Mesenchymal stem cell (in vitro differentiated cells and primary cell): ENCODE results near the gene AR. TPM values are rescaled to one million over a fixed set of nuclear protein-coding genes. Genes with fewer than 3 reads are reported as not detected.

Experiments used
- DNase-seq: peaks from one replicate; pipeline ENCODE4 v3.0.0-alpha.2; 2013
- H2AFZ ChIP-seq: one replicate; pipeline ENCODE4 v1.6.1; 2013; ENCODE audit warnings: low read depth, mild to moderate bottlenecking, control low read depth, inconsistent platforms, low read length, moderate library complexity
- H2AK5ac ChIP-seq: 2 replicates; pipeline ENCODE4 v1.6.1; 2013; ENCODE audit warnings: low read length, moderate library complexity, mild to moderate bottlenecking, inconsistent platforms; ENCODE audit not compliant: severe bottlenecking
- H2BK120ac ChIP-seq: one replicate; pipeline ENCODE4 v1.6.1; 2013; ENCODE audit warnings: low read depth, mild to moderate bottlenecking, inconsistent platforms, low read length, moderate library complexity
- H2BK12ac ChIP-seq, 2 experiments: one replicate each; pipeline ENCODE4 v1.6.1; 2013; ENCODE audit warnings: inconsistent platforms in 2 of 2, low read length in 2 of 2, mild to moderate bottlenecking in 2 of 2, moderate library complexity in 2 of 2, control low read depth in 1 of 2
- H2BK15ac ChIP-seq: one replicate; pipeline ENCODE4 v1.6.1; 2013; ENCODE audit warnings: mild to moderate bottlenecking, low read depth, inconsistent platforms; ENCODE audit not compliant: poor library complexity, severe bottlenecking
- H2BK5ac ChIP-seq: 2 replicates; pipeline ENCODE4 v1.6.1; 2013; ENCODE audit warnings: low read depth, mild to moderate bottlenecking, low read length, control low read depth, inconsistent platforms; ENCODE audit not compliant: poor library complexity, severe bottlenecking
- H3K14ac ChIP-seq, 2 experiments: one replicate each; pipeline ENCODE4 v1.6.1; 2013; ENCODE audit warnings: inconsistent platforms in 2 of 2, low read length in 2 of 2, control low read depth in 1 of 2, mild to moderate bottlenecking in 1 of 2, moderate library complexity in 1 of 2
- H3K18ac ChIP-seq, 2 experiments: one replicate each; pipeline ENCODE4 v1.6.1; 2013; ENCODE audit warnings: inconsistent platforms in 2 of 2, low read length in 2 of 2, control low read depth in 1 of 2, low read depth in 1 of 2, mild to moderate bottlenecking in 1 of 2
- H3K23ac ChIP-seq, 2 experiments: one replicate each; pipeline ENCODE4 v1.6.1; 2013; ENCODE audit warnings: inconsistent platforms in 2 of 2, low read length in 2 of 2, mild to moderate bottlenecking in 2 of 2, moderate library complexity in 2 of 2, control low read depth in 1 of 2
- H3K27ac ChIP-seq: 2 replicates; pipeline ENCODE4 v1.5.1; 2013; ENCODE audit warnings: mild to moderate bottlenecking, moderate library complexity, low read length, control low read depth, inconsistent platforms; ENCODE audit not compliant: poor library complexity, severe bottlenecking
- H3K27me3 ChIP-seq, 2 experiments: 2 replicates each; pipeline versions ENCODE4 v1.6.1 to v1.7.0; 2013; ENCODE audit warnings: low read length in 2 of 2, mild to moderate bottlenecking in 2 of 2, moderate library complexity in 2 of 2, control low read depth in 1 of 2, inconsistent platforms in 1 of 2; ENCODE audit not compliant: control insufficient read depth in 1 of 2, insufficient read depth in 1 of 2
- H3K36me3 ChIP-seq, 2 experiments: 2 replicates each; pipeline versions ENCODE4 v1.6.1 to v1.7.0; 2013; ENCODE audit warnings: low read length in 2 of 2, control low read depth in 1 of 2, inconsistent platforms in 1 of 2, low read depth in 1 of 2, mild to moderate bottlenecking in 1 of 2; ENCODE audit not compliant: insufficient read depth in 2 of 2, control insufficient read depth in 1 of 2
- H3K4ac ChIP-seq, 2 experiments: one replicate each; pipeline ENCODE4 v1.6.1; 2013; ENCODE audit warnings: inconsistent platforms in 2 of 2, low read length in 2 of 2, mild to moderate bottlenecking in 2 of 2, moderate library complexity in 2 of 2, control low read depth in 1 of 2, low read depth in 1 of 2
- H3K4me1 ChIP-seq: 2 replicates; pipeline ENCODE4 v1.6.1; 2013; ENCODE audit warnings: low read depth, low read length, control low read depth; ENCODE audit not compliant: control insufficient read depth, insufficient read depth
- H3K4me2 ChIP-seq: 2 replicates; pipeline ENCODE4 v1.6.1; 2013; ENCODE audit warnings: low read length, mild to moderate bottlenecking, inconsistent platforms; ENCODE audit not compliant: poor library complexity, severe bottlenecking
- H3K4me3 ChIP-seq, 2 experiments: 2 replicates each; pipeline versions ENCODE4 v1.5.1 to v1.7.0; 2013; ENCODE audit warnings: low read length in 2 of 2, mild to moderate bottlenecking in 2 of 2, control low read depth in 1 of 2, low read depth in 1 of 2; ENCODE audit not compliant: insufficient read depth in 1 of 2
- H3K79me1 ChIP-seq: replicated peaks from 2 replicates; pipeline ENCODE4 v1.6.1; 2013; ENCODE audit warnings: mild to moderate bottlenecking, control low read depth, low read length, inconsistent platforms; ENCODE audit not compliant: poor library complexity, severe bottlenecking
- H3K9ac ChIP-seq: 2 replicates; pipeline ENCODE4 v1.7.0; 2013; ENCODE audit warnings: mild to moderate bottlenecking, low read length, moderate library complexity
- H3K9me3 ChIP-seq: 2 replicates; pipeline ENCODE4 v1.7.0; 2013; ENCODE audit warnings: mild to moderate bottlenecking, low read length; ENCODE audit not compliant: control insufficient read depth
- H4K8ac ChIP-seq: one replicate; pipeline ENCODE4 v1.6.1; 2013; ENCODE audit warnings: inconsistent platforms, mild to moderate bottlenecking, low read length, moderate library complexity
- H4K91ac ChIP-seq: one replicate; pipeline ENCODE4 v1.6.1; 2013; ENCODE audit warnings: mild to moderate bottlenecking, low read length, inconsistent platforms
- WGBS: methylation state at CpG from one replicate; pipeline ENCODE4 v1.1.7; 2013; ENCODE audit warnings: mixed read lengths; 5-methylcytosine and 5-hydroxymethylcytosine counted together
- polyA plus RNA-seq, 2 experiments: library from polyadenylated mRNA; stranded (reverse); fragments of 200-250 nt; gene quantifications; one replicate each; pipeline ENCODE4 v1.2.3, GENCODE V29; 2013

Gene AR, protein sequence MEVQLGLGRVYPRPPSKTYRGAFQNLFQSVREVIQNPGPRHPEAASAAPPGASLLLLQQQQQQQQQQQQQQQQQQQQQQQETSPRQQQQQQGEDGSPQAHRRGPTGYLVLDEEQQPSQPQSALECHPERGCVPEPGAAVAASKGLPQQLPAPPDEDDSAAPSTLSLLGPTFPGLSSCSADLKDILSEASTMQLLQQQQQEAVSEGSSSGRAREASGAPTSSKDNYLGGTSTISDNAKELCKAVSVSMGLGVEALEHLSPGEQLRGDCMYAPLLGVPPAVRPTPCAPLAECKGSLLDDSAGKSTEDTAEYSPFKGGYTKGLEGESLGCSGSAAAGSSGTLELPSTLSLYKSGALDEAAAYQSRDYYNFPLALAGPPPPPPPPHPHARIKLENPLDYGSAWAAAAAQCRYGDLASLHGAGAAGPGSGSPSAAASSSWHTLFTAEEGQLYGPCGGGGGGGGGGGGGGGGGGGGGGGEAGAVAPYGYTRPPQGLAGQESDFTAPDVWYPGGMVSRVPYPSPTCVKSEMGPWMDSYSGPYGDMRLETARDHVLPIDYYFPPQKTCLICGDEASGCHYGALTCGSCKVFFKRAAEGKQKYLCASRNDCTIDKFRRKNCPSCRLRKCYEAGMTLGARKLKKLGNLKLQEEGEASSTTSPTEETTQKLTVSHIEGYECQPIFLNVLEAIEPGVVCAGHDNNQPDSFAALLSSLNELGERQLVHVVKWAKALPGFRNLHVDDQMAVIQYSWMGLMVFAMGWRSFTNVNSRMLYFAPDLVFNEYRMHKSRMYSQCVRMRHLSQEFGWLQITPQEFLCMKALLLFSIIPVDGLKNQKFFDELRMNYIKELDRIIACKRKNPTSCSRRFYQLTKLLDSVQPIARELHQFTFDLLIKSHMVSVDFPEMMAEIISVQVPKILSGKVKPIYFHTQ
- polyA plus RNA-seq (2013, experiment 1 of 2) = 7.1 TPM
- polyA plus RNA-seq (2013, experiment 2 of 2) = 7.4 TPM

DNA sequence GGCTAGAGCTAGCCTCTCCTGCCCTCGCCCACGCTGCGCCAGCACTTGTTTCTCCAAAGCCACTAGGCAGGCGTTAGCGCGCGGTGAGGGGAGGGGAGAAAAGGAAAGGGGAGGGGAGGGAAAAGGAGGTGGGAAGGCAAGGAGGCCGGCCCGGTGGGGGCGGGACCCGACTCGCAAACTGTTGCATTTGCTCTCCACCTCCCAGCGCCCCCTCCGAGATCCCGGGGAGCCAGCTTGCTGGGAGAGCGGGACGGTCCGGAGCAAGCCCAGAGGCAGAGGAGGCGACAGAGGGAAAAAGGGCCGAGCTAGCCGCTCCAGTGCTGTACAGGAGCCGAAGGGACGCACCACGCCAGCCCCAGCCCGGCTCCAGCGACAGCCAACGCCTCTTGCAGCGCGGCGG, at the start of gene AR:
AR (plus strand) TSS at position 204 of the 400 bp plus-strand sequence. CDS start 1,126 bp downstream, outside the sequence.
- Histone ChIP-seq H3K4ac (no peak within 1 kb of the TSS), H3K9me3 (no peaks in the 10 kb centered on the region), H3K14ac (peak within 1 kb of the TSS in 1 of 2 experiments; percentile 20), H4K8ac (peak within 1 kb of the TSS; percentile 60), H3K23ac (no peak within 1 kb of the TSS), H3K18ac (peak within 1 kb of the TSS; percentile 33 to 48), H4K91ac (no peak within 1 kb of the TSS), H3K4me2 (peak within 1 kb of the TSS; percentile 74), H3K79me1 (peaks cover 1% of the 10 kb centered on the region), H3K9ac (peak within 1 kb of the TSS; percentile 70), H3K4me1 (peaks cover 3% of the 10 kb centered on the region), H2AFZ (peak within 1 kb of the TSS; percentile 63), H2AK5ac (no peak within 1 kb of the TSS), H3K27ac (peak within 1 kb of the TSS; percentile 64), H2BK120ac (no peak within 1 kb of the TSS), H2BK5ac (no peak within 1 kb of the TSS), H2BK12ac (no peak within 1 kb of the TSS), H2BK15ac (no peak within 1 kb of the TSS), H3K4me3 (peak within 1 kb of the TSS; percentile 58 to 79), H3K36me3 (no peaks in the 10 kb centered on the region), H3K27me3 (peaks cover 0 to 30% of the 10 kb centered on the region in 2 experiments)
- WGBS = 0% methylated on average over 5 of the region's 30 CpGs
- DNase-seq = peak; percentile 79

DNA sequence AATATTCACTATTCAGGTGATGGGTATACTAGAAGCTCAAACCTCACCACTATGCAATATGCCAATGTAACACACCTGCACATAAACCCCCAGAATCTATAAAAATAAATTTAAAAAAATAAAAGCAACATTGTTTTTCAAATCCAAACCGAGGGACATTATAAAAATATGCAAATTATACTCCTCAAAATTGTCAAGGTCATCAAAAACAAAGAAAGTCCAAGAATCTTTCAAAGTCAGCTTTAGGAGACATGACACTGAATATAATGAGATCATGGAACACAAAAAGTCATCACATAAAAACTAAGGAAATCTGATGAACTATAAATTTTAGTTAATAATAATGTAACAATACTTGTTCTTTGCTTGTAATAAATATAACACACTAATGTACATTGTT, 43.2 kb upstream of the AR start:
- Histone ChIP-seq H4K8ac (no peak overlapping the region), H3K27me3 (no peaks in the 10 kb centered on the region), H3K4me3 (no peak overlapping the region), H2BK12ac (no peak overlapping the region), H3K4ac (no peak overlapping the region), H2BK15ac (no peak overlapping the region), H2AFZ (no peak overlapping the region), H3K23ac (no peak overlapping the region), H3K14ac (no peak overlapping the region), H2AK5ac (no peak overlapping the region), H3K9ac (no peak overlapping the region), H3K36me3 (no peaks in the 10 kb centered on the region), H2BK5ac (no peak overlapping the region), H3K9me3 (no peaks in the 10 kb centered on the region), H3K18ac (no peak overlapping the region), H3K4me1 (no peaks in the 10 kb centered on the region), H4K91ac (no peak overlapping the region), H3K79me1 (no peaks in the 10 kb centered on the region), H3K27ac (no peak overlapping the region), H3K4me2 (no peak overlapping the region), H2BK120ac (no peak overlapping the region)
- DNase-seq = no peak
- no CpG with 5 or more reads among the region's 1 CpG for WGBS

DNA sequence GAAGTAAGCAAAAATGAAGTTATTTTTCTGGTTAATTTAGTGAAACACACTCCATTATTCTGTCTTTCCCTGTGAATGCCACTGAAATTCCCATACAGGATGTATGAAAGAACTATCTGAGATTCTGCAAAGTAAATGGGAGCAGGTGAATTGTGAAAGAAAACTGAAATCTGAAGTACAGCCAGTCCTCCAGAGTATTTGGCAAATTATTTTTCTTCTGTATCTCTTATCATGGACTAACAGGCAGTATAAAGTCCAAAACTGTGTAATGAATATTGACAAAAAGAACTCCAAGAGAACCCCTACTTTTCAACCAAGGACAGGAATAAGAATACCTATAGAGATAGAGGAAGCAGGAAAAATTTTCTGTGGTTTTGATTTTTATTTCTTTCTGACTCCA, 40.8 kb upstream of the AR start:
- H3K27ac ChIP-seq = no peak overlapping the region
- no peak overlapping the region for H2BK12ac ChIP-seq
- no peak overlapping the region for H3K4me2 ChIP-seq
- no peak overlapping the region for H3K4me3 ChIP-seq
- H3K9me3 ChIP-seq = no peaks in the 10 kb centered on the region
- H3K4ac ChIP-seq = no peak overlapping the region
- no peak overlapping the region for H2AK5ac ChIP-seq
- H2BK15ac ChIP-seq = no peak overlapping the region
- no peak overlapping the region for H3K18ac ChIP-seq
- no peak overlapping the region for H3K9ac ChIP-seq
- H3K23ac ChIP-seq = no peak overlapping the region
- no peak overlapping the region for H2BK5ac ChIP-seq
- H2AFZ ChIP-seq = no peak overlapping the region
- H3K4me1 ChIP-seq = no peaks in the 10 kb centered on the region
- H3K27me3 ChIP-seq = no peaks in the 10 kb centered on the region
- H4K91ac ChIP-seq = no peak overlapping the region
- H3K36me3 ChIP-seq = no peaks in the 10 kb centered on the region
- H2BK120ac ChIP-seq = no peak overlapping the region
- H4K8ac ChIP-seq = no peak overlapping the region
- H3K79me1 ChIP-seq = no peaks in the 10 kb centered on the region
- H3K14ac ChIP-seq = no peak overlapping the region
- DNase-seq = no peak

DNA sequence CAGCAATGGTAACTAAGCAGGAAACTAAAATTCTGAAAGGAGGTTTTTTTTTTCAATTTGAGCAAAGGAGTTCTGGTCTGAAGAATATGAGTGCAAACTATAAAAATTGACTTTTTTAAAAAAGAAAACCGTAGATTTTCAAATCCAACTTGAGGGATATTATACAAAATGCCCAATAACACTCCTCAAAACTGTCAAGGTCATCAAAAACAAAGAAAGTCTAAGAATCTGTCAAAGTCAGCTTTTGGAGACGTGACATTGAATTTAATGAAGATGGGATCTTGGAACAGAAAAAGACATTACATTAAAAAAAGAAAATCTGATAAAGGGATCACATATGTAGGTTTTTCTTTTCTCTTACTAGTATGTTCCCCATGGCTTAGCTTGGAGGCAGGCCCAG, 40.4 kb upstream of the AR start:
- no peaks in the 10 kb centered on the region for H3K27me3 ChIP-seq
- H2BK120ac ChIP-seq = no peak overlapping the region
- H3K14ac ChIP-seq = no peak overlapping the region
- H3K36me3 ChIP-seq = no peaks in the 10 kb centered on the region
- no peak overlapping the region for H4K91ac ChIP-seq
- no peak overlapping the region for H3K27ac ChIP-seq
- DNase-seq = no peak
- H2BK5ac ChIP-seq = no peak overlapping the region
- no peak overlapping the region for H2BK15ac ChIP-seq
- H3K4me1 ChIP-seq = no peaks in the 10 kb centered on the region
- H3K18ac ChIP-seq = no peak overlapping the region
- no CpG with 5 or more reads among the region's 2 CpGs for WGBS
- no peak overlapping the region for H3K9ac ChIP-seq
- no peak overlapping the region for H2BK12ac ChIP-seq
- no peak overlapping the region for H3K4me3 ChIP-seq
- H2AFZ ChIP-seq = no peak overlapping the region
- H3K4me2 ChIP-seq = no peak overlapping the region
- H3K23ac ChIP-seq = no peak overlapping the region
- H3K79me1 ChIP-seq = no peaks in the 10 kb centered on the region
- H2AK5ac ChIP-seq = no peak overlapping the region
- no peak overlapping the region for H3K4ac ChIP-seq
- no peak overlapping the region for H4K8ac ChIP-seq
- H3K9me3 ChIP-seq = peaks cover 4% of the 10 kb centered on the region
